ENCODE results near the gene GTF3C5. TPM values are rescaled to one million over a fixed set of nuclear protein-coding genes. Genes with fewer than 3 reads are reported as not detected.
A peak's percentile ranks its signal among the peaks of the same experiment; 100 is the strongest.
"Not testable (repeated sequence)": the region's sequence is repeated elsewhere in the genome, so short reads cannot be mapped to it uniquely, and the experiment has no call there.

GTF3C5 gene
- total RNA-seq, 1 experiment from 2014 or later, result 74.0 TPM

DNA sequence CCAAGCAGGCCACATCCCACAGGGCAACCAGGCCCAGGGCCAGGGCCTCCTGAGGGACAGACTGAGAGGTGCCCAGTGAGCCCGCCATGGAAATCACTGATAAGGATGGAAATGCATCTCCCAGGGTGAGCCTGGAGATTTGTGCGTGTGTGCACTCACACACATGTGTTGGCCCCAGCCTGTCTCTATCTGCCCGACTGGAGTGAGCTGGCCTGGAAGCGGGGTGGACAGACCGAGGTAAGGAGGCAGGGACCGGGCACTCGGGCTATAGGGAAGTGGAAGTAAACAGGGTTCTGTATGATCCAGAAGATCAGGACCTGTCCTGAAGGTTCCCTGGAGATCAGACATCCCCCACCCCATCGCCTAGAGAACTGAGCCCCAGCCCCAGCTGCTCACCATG lies 34.9 kb upstream of the GTF3C5 start:
- no peak for DNase-seq (ENCODE audit: low read depth)

- no peak for DNase-seq (ENCODE audit: low read depth)
These were observed 34.3 kb upstream of the GTF3C5 start for GRCh38 chr9:132996526-132996925.

DNA sequence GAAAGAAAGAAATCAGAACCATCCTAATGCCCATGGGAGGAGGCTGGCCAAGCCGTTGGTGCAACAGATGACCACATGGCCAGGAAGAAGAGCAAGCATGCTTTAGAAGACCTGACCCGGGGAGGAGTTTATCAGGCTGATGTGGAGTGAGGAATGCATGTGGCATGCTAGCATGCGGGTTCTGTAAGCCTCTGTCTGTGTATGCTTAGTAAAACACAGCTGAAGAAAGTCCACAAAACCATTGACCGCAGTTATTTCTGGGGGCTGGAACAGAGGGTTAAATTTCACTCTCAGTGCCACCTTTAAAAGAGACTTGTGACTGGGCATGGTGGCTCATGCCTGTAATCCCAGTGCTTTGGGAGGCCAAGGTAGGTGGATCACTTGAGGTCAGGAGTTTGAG lies 33.2 kb upstream of the GTF3C5 start:
- peak; percentile 94 for DNase-seq (ENCODE audit: low read depth)

GRCh38 chr9:132998221-132998620 lies 32.6 kb upstream of the GTF3C5 start:
- not testable (repeated sequence) for DNase-seq (ENCODE audit: low read depth)

DNA sequence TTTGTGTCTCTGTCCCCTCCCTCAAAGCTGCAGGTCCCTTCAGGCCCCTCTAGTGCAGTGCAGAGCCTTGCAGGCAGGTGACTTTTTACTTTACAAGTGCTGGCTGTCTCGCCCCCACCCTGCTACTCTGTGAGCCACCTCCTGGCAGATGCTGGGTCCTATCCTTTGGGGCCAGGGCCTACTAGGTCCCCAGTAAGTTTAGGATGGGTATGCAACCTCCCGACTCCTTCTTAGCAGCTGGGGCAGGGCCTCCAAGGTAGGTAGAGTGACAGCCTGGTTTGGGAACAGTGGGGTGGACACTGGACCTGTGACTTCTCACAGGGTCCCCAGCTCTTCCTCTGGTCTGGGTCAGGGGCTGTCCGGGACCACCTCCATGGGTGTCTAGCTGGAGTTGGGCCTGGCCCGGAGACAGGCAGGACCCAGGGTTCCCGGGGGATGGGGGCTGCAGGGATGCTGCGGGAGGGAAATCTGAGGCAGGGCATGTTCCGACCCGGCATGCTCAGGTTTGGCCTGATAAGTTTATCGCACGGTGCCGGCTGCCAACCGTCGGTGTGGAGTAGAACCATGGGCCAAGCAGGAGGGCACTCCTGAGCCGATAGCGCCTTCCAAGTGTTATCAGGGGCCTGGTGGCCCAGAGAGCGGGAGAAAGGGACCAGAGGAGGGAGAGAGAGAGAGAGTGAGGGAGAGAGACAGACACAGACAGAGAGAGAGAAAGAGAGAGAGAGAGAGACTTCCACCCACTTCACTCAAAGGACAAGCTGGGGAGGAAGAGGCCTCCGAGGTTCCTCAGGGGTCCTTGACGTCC lies 31.8 kb upstream of the GTF3C5 start:
- no peak for DNase-seq (ENCODE audit: low read depth)

GRCh38 chr9:133002147-133003070 lies 28.4 kb upstream of the GTF3C5 start:
- no peak for DNase-seq (ENCODE audit: low read depth)

DNA sequence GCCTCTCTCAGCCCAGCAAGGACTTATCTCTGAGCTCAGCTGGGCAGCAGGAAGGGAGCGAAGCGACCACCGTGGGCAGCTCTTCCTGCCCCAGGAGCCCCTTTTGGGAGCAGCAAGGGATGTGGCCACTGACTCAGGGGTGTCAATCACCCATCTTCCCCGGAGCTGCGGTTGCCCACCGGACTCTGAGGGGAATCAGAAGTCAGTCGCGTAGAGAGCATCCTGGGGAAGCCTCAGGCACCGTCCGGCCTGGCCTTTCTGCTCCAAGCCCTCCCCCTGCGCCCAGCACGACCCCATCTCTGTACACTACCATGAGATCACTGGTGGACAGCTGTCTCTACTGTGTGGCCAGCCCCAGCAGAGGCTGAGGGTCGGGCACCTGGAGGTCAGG lies 27.7 kb upstream of the GTF3C5 start:
- DNase-seq (ENCODE audit: low read depth), result no peak

- DNase-seq (ENCODE audit: low read depth), result no peak
These were observed 27.1 kb upstream of the GTF3C5 start for GRCh38 chr9:133003671-133004090.

DNA sequence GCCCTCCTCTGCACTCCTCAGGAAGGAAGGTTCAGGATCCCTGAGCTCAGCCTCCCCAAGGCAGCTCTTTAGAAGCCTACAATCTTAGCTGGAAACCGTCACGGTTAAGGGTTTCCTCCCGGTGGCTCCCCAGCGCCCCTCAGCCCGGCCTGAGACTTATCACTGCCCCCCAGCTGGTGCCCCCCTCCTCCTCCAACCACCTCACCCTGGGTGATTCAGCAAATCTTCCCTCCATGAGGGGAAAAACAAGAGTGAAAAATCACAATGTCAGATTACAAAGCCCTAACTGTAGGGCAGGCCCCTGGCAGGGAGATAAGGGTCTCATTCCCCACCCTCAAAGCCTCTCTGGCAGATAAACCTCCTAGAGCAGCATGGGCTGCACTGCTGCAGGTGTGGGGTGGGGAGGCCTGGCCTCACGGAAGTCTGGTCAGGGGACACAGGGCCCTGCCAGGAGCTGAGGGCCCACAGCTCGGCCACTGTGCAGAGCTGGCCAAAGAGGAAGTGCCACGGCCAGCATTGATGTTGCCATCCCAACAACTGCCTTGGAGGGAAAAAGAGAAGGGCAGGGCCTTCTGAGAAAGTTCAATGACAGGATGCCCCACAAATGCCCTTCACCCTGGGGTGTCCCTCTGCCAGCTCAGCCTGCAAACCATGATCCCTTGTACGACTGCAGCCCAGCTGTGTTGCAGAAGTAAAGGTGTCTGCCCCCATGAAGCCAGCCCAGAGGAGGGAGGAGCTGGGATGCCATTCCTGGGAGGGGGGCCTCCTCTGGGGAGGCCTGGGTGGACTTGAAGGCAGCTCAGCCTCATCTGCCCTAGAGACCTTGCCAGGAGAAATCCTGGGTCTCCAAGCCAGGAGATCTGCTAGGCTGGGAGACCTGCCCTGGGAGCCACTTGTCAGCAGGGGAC lies 26.5 kb upstream of the GTF3C5 start:
- DNase-seq (ENCODE audit: low read depth), result no peak

DNA sequence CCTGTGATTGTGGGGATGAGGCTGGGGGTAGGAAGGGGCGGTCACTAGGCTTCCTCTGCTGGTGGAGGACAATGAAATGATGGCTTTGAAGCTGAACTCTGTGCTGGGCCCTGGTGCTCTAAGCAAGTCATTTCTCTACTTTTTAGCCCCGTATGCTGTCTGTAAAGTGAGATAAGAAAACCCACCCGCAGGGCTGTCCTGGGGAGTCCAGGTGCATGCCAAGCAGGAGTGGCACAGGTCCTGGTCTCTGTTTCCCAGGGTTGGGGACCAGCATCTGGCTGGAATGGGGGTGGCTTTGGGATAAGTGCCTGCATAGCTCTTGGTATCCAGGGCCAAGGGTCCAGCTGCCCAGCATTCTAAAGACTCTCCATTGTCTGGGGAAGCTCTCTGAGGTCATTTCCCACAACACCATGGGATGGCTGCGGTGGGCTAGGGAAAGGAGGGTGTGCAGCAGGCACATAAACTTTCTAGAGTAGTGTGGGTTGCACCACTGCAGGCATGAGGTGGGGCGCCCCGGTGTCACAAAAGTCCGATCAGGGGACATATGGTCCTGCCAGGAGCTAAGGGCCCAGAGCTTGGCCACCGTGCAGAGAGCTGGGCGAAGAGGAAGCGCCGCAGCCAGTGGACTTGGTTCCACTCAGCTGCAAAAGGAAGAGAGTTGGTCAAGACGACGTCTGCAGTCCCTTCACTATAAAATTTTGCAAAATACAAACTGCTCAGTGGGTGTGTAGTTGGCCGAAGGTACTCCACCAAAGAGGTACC lies 25.6 kb upstream of the GTF3C5 start:
- DNase-seq (ENCODE audit: low read depth), result no peak

DNA sequence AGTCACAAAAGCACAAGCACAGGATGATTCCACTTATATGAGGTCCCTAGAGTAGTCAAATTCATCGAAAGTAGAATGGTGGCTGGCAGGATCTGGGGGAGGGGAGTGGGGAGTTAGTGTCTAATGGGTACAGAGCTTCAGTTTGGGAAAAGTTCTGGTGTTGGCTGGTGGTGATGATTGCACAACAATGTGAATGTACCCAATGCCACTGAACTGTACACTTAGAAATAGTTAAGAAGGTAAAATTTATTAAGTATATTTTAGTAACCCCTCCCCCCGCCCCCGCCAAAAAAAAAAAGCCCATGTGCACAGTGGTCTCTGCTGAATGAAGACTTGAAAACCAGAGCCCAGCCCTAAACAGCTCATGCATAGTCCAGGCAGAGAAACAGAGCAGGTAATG lies 24.8 kb upstream of the GTF3C5 start:
- DNase-seq (ENCODE audit: low read depth), result no peak

- DNase-seq (ENCODE audit: low read depth), result no peak
These were observed 24.0 kb upstream of the GTF3C5 start for GRCh38 chr9:133006731-133007352.

- no peak for DNase-seq (ENCODE audit: low read depth)
These were observed 22.4 kb upstream of the GTF3C5 start for GRCh38 chr9:133008406-133008805.

- DNase-seq (ENCODE audit: low read depth), result no peak
These were observed 22.0 kb upstream of the GTF3C5 start for GRCh38 chr9:133008824-133009223.

- DNase-seq (ENCODE audit: low read depth), result no peak
These were observed 20.8 kb upstream of the GTF3C5 start for GRCh38 chr9:133009906-133010582.

DNA sequence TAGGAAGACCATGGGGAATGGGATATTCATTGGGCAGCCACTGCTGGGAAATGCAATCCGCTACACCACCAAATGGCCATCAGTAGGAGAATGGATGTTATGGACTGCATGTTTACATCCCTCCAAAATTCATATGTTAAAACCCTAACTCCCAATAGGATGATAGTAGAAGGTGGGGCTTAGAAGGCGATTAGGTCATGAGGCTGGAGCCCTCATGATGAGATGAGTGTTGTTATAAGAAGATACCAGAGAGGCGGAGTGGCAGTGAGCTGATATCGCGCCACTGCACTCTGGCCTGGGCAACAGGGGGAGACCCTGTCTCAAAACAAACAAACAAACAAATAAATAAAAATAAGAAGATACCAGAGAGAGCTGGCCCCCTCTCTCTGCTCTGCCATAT lies 16.1 kb upstream of the GTF3C5 start:
- DNase-seq (ENCODE audit: low read depth), result no peak

DNA sequence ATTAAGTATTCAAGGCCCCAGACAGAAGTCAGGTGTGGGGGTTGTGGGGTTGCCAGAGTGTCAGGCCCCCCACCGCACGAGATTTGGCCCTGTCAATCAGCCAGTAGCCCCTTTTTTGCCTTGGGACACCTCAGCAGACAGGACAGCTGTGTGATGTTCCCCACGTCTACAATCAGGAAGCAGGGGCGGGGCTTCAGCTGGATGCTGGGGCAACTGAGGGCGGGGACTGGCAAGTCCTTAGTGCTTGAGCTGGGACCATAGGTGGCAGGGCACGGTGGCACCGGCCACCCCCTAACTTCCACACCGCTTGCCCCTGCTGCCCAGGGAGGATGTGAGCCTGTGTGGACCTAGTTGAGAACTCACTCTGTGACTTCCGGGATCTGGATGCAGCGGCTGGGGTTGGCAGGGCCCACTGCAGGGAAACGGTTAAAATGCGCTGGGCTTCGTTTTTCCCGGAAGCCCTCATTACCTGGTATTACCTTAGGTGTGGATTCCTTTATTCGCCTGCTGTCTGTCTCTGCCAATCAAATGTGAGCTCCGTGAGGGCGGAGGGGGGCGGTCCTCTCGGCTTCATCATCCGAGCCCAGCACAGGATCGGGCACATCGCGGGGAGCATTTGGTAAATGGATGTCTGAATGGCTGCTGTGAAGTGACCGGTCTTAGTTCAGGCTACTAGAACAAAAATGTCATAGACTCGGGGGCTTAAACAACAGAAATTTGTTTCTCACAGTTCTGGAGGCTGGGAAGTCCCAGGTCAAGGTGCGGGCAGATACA lies 7.5 kb upstream of the GTF3C5 start:
- DNase-seq (ENCODE audit: low read depth), result peak; percentile 13

DNA sequence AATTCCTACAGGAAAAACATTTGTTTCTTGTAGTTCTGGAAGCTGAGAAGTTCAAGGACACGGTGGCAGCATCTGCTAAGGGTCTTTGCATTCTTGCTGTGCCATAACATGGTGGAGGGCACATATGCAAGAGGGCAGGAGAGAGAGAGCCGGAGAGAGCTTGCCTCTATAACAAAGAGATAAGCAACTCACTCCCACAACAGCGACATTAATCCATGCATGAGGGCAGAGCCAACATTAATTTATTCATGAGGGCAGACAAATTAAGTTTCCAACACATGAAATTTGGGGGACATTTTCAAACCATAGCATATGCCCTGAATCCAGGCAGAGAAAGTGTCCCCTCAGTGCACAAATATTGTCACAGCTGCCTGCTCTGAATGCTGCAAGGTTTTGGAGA lies 4.4 kb upstream of the GTF3C5 start:
- no peak for DNase-seq (ENCODE audit: low read depth)

DNA sequence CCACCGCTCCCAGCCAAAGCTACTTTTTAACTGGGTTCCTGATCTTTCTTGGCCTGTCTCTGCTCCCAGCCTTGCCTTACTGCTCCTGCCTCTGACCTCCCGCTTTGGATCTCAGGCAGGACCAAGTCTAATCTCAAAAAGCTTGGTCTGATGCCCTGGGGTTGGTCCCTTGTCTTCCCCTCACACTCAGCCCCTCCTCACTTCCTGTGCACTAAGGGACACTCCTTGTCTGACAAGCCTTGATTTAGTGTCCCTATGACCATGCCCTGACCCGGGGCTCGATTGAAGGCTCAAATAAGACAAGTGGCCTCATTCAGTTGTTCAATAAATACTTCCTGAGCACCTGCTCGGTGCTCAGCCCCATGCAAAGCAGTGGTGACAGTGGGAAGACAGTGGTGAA lies 3.7 kb upstream of the GTF3C5 start:
- no peak for DNase-seq (ENCODE audit: low read depth)

Measured in LHCN-M2 (cell line).